Urinary bladder (tissue), 4 donors: ENCODE measurements around the gene SPINK7. TPM values are rescaled to one million over a fixed set of nuclear protein-coding genes. Genes with fewer than 3 reads are reported as not detected.
"Not testable (repeated sequence)": the region's sequence is repeated elsewhere in the genome, so short reads cannot be mapped to it uniquely, and the experiment has no call there.

Source experiments
- DNase-seq: peaks from one replicate; pipeline ENCODE4 v3.0.0-alpha.2; 2015; ENCODE audit errors: extremely low spot score
- H3K27ac ChIP-seq: one replicate; pipeline ENCODE4 v1.5.1; 2013; ENCODE audit warnings: low read depth, mild to moderate bottlenecking, moderate library complexity
- H3K36me3 ChIP-seq: one replicate; pipeline ENCODE4 v1.6.1; 2013; ENCODE audit warnings: mild to moderate bottlenecking, moderate library complexity; ENCODE audit not compliant: insufficient read depth
- H3K4me1 ChIP-seq: one replicate; pipeline ENCODE4 v1.6.1; 2013; ENCODE audit warnings: mild to moderate bottlenecking, moderate library complexity; ENCODE audit not compliant: insufficient read depth
- H3K4me3 ChIP-seq: one replicate; pipeline ENCODE4 v1.5.1; 2013; ENCODE audit warnings: low read depth, low read length
- WGBS: extraction: QIAGEN DNeasy Blood & Tissue Kit; methylation state at CpG from one replicate; pipeline ENCODE4 v1.1.7; 2013; 5-methylcytosine and 5-hydroxymethylcytosine counted together
- polyA plus RNA-seq: library from polyadenylated mRNA; stranded (reverse); fragments of 200-250 nt; gene quantifications from one replicate; pipeline ENCODE4 v1.2.3, GENCODE V29; 2013
- total RNA-seq: library from RNA; depleted of rRNA; stranded (reverse); fragments of >200 nt; gene quantifications from one replicate; pipeline ENCODE4 v1.2.3, GENCODE V29; 2014
- donor health status: healthy with polysubstance abuse.
- donor health status: healthy.

Gene SPINK7
- total and polyA plus RNA-seq, 2 donors: not detected

GRCh38 chr5:148320011-148320963, 8.1 kb downstream of the SPINK7 start:
- not testable (repeated sequence) for H3K27ac ChIP-seq, H3K4me1 ChIP-seq, H3K4me3 ChIP-seq, DNase-seq, H3K36me3 ChIP-seq
- WGBS: 45% methylated on average over 41 of the region's 42 CpGs

- Histone ChIP-seq H3K4me3 (no peak overlapping the region), H3K36me3 (no peaks in the 10 kb centered on the region), H3K4me1 (no peaks in the 10 kb centered on the region), H3K27ac (no peak overlapping the region)
- WGBS: 88% methylated on average over 4 of the region's 4 CpGs
- DNase-seq: no peak
Observed at GRCh38 chr5:148333262-148333849, 21.1 kb downstream of the SPINK7 start.

GRCh38 chr5:148335259-148335658, 23.0 kb downstream of the SPINK7 start, which contains the start of gene SPINK9:
Gene SPINK9 (plus strand): TSS chr5:148335559. CDS start chr5:148335614, 55 bp downstream.
- H3K27ac ChIP-seq: no peak within 1 kb of the TSS
- no peak for DNase-seq
- no peaks in the 10 kb centered on the region for H3K36me3 ChIP-seq
- 87% methylated on average over 3 of the region's 3 CpGs for WGBS
- H3K4me1 ChIP-seq: no peaks in the 10 kb centered on the region
- H3K4me3 ChIP-seq: no peak within 1 kb of the TSS

GRCh38 chr5:148336704-148337435, 24.6 kb downstream of the SPINK7 start:
- no peaks in the 10 kb centered on the region for H3K4me1 ChIP-seq
- no peak overlapping the region for H3K4me3 ChIP-seq
- no peaks in the 10 kb centered on the region for H3K36me3 ChIP-seq
- H3K27ac ChIP-seq: no peak overlapping the region
- DNase-seq: no peak
- 48% methylated on average over 3 of the region's 3 CpGs for WGBS

- Histone ChIP-seq H3K27ac (no peak overlapping the region), H3K4me3 (no peak overlapping the region), H3K4me1 (no peaks in the 10 kb centered on the region), H3K36me3 (no peaks in the 10 kb centered on the region)
- no peak for DNase-seq
- 83% methylated on average over 2 of the region's 2 CpGs for WGBS
Observed at GRCh38 chr5:148342371-148343045, 30.3 kb downstream of the SPINK7 start.

GRCh38 chr5:148343046-148343407, 30.8 kb downstream of the SPINK7 start:
- Histone ChIP-seq H3K4me1 (no peaks in the 10 kb centered on the region), H3K36me3 (no peaks in the 10 kb centered on the region), H3K4me3 (no peak overlapping the region), H3K27ac (no peak overlapping the region)
- no peak for DNase-seq
- WGBS: 63% methylated on average over 2 of the region's 2 CpGs

- 85% methylated on average over 7 of the region's 7 CpGs for WGBS
- Histone ChIP-seq H3K36me3 (no peaks in the 10 kb centered on the region), H3K4me3 (no peak overlapping the region), H3K4me1 (no peaks in the 10 kb centered on the region), H3K27ac (no peak overlapping the region)
- DNase-seq: no peak
Observed at GRCh38 chr5:148343603-148344487, 31.6 kb downstream of the SPINK7 start.

GRCh38 chr5:148347706-148348105, 35.5 kb downstream of the SPINK7 start:
- DNase-seq: no peak
- Histone ChIP-seq H3K4me1 (no peaks in the 10 kb centered on the region), H3K27ac (no peak overlapping the region), H3K4me3 (no peak overlapping the region), H3K36me3 (no peaks in the 10 kb centered on the region)
- WGBS: 86% methylated on average over 1 of the region's 1 CpG

- Histone ChIP-seq H3K27ac (no peak overlapping the region), H3K36me3 (no peaks in the 10 kb centered on the region), H3K4me1 (no peaks in the 10 kb centered on the region), H3K4me3 (no peak overlapping the region)
- no peak for DNase-seq
- 44% methylated on average over 1 of the region's 1 CpG for WGBS
Observed at GRCh38 chr5:148352696-148353095, 40.5 kb downstream of the SPINK7 start.

- WGBS: 88% methylated on average over 2 of the region's 2 CpGs
Observed at GRCh38 chr5:148353634-148354033, 41.4 kb downstream of the SPINK7 start.

GRCh38 chr5:148364343-148364742, 52.1 kb downstream of the SPINK7 start:
- Histone ChIP-seq H3K36me3 (no peaks in the 10 kb centered on the region), H3K27ac (no peak overlapping the region), H3K4me3 (no peak overlapping the region), H3K4me1 (no peaks in the 10 kb centered on the region)
- no peak for DNase-seq

More at GRCh38 chr5:148353634-148354033, 41.4 kb downstream of the SPINK7 start:
- H3K36me3 ChIP-seq: no peaks in the 10 kb centered on the region
- H3K27ac ChIP-seq: no peak overlapping the region
- H3K4me3 ChIP-seq: no peak overlapping the region
- no peaks in the 10 kb centered on the region for H3K4me1 ChIP-seq
- DNase-seq: no peak
